MM.1S (cell line): ENCODE measurements around the gene RFX2.

Experiments
- DNase-seq: peaks from one replicate; pipeline ENCODE4 v3.0.0-alpha.2; 2015
- H2AFZ ChIP-seq: fragments of 300-600 bp; sonication (generic); 2 replicates; pipeline ENCODE4 v1.6.0; 2016; ENCODE audit warnings: antibody characterized with exemption, low read length
- H3F3A ChIP-seq: fragments of 300-600 bp; sonication (generic); 2 replicates; pipeline ENCODE4 v1.6.1; 2016; ENCODE audit warnings: mild to moderate bottlenecking, antibody characterized with exemption, low read length, moderate library complexity, mixed read lengths; ENCODE audit not compliant: insufficient read depth
- H3K27ac ChIP-seq: fragments of 300-600 bp; sonication (generic); 2 replicates; pipeline ENCODE4 v1.5.1; 2016; ENCODE audit warnings: mild to moderate bottlenecking, low read length
- H3K27me3 ChIP-seq: fragments of 300-600 bp; sonication (generic); replicated peaks from 2 replicates; pipeline ENCODE4 v1.6.0; 2016; ENCODE audit warnings: low read length; ENCODE audit not compliant: insufficient read depth
- H3K36me3 ChIP-seq: fragments of 300-600 bp; sonication (generic); replicated peaks from 2 replicates; pipeline ENCODE4 v1.6.1; 2016; ENCODE audit warnings: mild to moderate bottlenecking, low read length, mixed read lengths; ENCODE audit not compliant: insufficient read depth
- H3K4me1 ChIP-seq: fragments of 300-600 bp; sonication (generic); 2 replicates; pipeline ENCODE4 v1.6.1; 2016; ENCODE audit warnings: low read length, mixed read lengths
- H3K4me2 ChIP-seq: fragments of 300-600 bp; sonication (generic); 2 replicates; pipeline ENCODE4 v1.6.0; 2016; ENCODE audit warnings: low read depth, low read length
- H3K4me3 ChIP-seq: fragments of 300-600 bp; sonication (generic); 2 replicates; pipeline ENCODE4 v1.5.1; 2016; ENCODE audit warnings: low read length, mixed read lengths
- H3K79me2 ChIP-seq: fragments of 300-600 bp; sonication (generic); 2 replicates; pipeline ENCODE4 v1.6.1; 2016; ENCODE audit warnings: mixed run types, low read length, mixed read lengths
- H3K9ac ChIP-seq: fragments of 300-600 bp; sonication (generic); 2 replicates; pipeline ENCODE4 v1.6.1; 2016; ENCODE audit warnings: low read length, mixed read lengths
- H3K9me2 ChIP-seq: fragments of 300-600 bp; sonication (generic); replicated peaks from 2 replicates; pipeline ENCODE4 v1.6.1; 2016; ENCODE audit warnings: mild to moderate bottlenecking, low read length, mixed read lengths; ENCODE audit not compliant: insufficient read depth
- H3K9me3 ChIP-seq: fragments of 300-600 bp; sonication (generic); replicated peaks from 2 replicates; pipeline ENCODE4 v1.6.1; 2016; ENCODE audit warnings: mild to moderate bottlenecking, low read length, mixed read lengths; ENCODE audit not compliant: insufficient read depth
- H4K20me1 ChIP-seq: fragments of 300-600 bp; sonication (generic); 2 replicates; pipeline ENCODE4 v1.6.1; 2016; ENCODE audit warnings: mild to moderate bottlenecking, low read length, moderate library complexity, mixed read lengths; ENCODE audit not compliant: insufficient read depth
- CTCF ChIP-seq: fragments of 300-600 bp; sonication (generic); IDR thresholded peaks from 2 replicates; pipeline ENCODE4 v1.5.1; 2016; ENCODE audit warnings: antibody characterized with exemption, low read length, mixed read lengths
- EZH2 ChIP-seq: fragments of 300-600 bp; sonication (generic); optimal IDR thresholded peaks from 2 replicates; pipeline ENCODE3; 2017; ENCODE audit warnings: low read depth, mild to moderate bottlenecking, antibody characterized with exemption, low read length, mixed read lengths
- EZH2phosphoT487 ChIP-seq: fragments of 300-600 bp; sonication (generic); IDR thresholded peaks from 2 replicates; pipeline ENCODE4 v1.6.1; 2018; ENCODE audit warnings: antibody characterized with exemption, low read length

Gene RFX2

GRCh38 chr19:6118043-6118442 is 7.7 kb upstream of the RFX2 start:
- Histone ChIP-seq H3K4me3 (no peak overlapping the region), H2AFZ (no peak overlapping the region), H4K20me1 (no peaks in the 10 kb centered on the region), H3K36me3 (no peaks in the 10 kb centered on the region), H3K27me3 (peaks cover 48% of the 10 kb centered on the region), H3K4me1 (no peaks in the 10 kb centered on the region; the same call in 1 of the 2 replicates), H3F3A (no peaks in the 10 kb centered on the region), H3K9me3 (no peaks in the 10 kb centered on the region), H3K4me2 (no peak overlapping the region), H3K27ac (no peak overlapping the region), H3K9ac (no peak overlapping the region), H3K79me2 (no peaks in the 10 kb centered on the region), H3K9me2 (no peaks in the 10 kb centered on the region)
- TF ChIP-seq EZH2phosphoT487 (no peak), CTCF (no peak), EZH2 (no peak)
- no peak for DNase-seq

GRCh38 chr19:6117534-6117933 is 7.2 kb upstream of the RFX2 start:
- Histone ChIP-seq H3K4me1 (no peaks in the 10 kb centered on the region; the same call in 1 of the 2 replicates), H4K20me1 (no peaks in the 10 kb centered on the region), H3K4me2 (no peak overlapping the region), H2AFZ (no peak overlapping the region), H3K79me2 (no peaks in the 10 kb centered on the region), H3K9ac (no peak overlapping the region), H3K36me3 (no peaks in the 10 kb centered on the region), H3K27ac (no peak overlapping the region), H3K4me3 (no peak overlapping the region), H3K27me3 (peaks cover 48% of the 10 kb centered on the region), H3K9me2 (no peaks in the 10 kb centered on the region), H3F3A (no peaks in the 10 kb centered on the region), H3K9me3 (no peaks in the 10 kb centered on the region)
- TF ChIP-seq EZH2 (no peak), CTCF (no peak), EZH2phosphoT487 (no peak)
- DNase-seq = no peak

GRCh38 chr19:6116749-6117430 is 6.6 kb upstream of the RFX2 start:
- H2AFZ ChIP-seq = no peak overlapping the region

More at GRCh38 chr19:6116749-6117430, 6.6 kb upstream of the RFX2 start:
- no peak for DNase-seq
- no peaks in the 10 kb centered on the region for H3K9me3 ChIP-seq
- no peaks in the 10 kb centered on the region; the same call in 1 of the 2 replicates for H3K4me1 ChIP-seq
- H3K27ac ChIP-seq = no peak overlapping the region
- TF ChIP-seq EZH2 = no peak
- TF ChIP-seq EZH2phosphoT487 = no peak
- no peak for TF ChIP-seq CTCF
- no peaks in the 10 kb centered on the region for H3K79me2 ChIP-seq
- no peaks in the 10 kb centered on the region for H3F3A ChIP-seq
- H3K27me3 ChIP-seq = peaks cover 46% of the 10 kb centered on the region
- H3K4me2 ChIP-seq = no peak overlapping the region
- H3K4me3 ChIP-seq = no peak overlapping the region
- H3K36me3 ChIP-seq = no peaks in the 10 kb centered on the region
- H4K20me1 ChIP-seq = no peaks in the 10 kb centered on the region
- no peak overlapping the region for H3K9ac ChIP-seq
- H3K9me2 ChIP-seq = no peaks in the 10 kb centered on the region
